MM.1S (cell line): ENCODE results near the gene LMAN2L.

Source experiments
- DNase-seq: peaks from one replicate; pipeline ENCODE4 v3.0.0-alpha.2; 2015
- H2AFZ ChIP-seq: fragments of 300-600 bp; sonication (generic); 2 replicates; pipeline ENCODE4 v1.6.0; 2016; ENCODE audit warnings: antibody characterized with exemption, low read length
- H3F3A ChIP-seq: fragments of 300-600 bp; sonication (generic); 2 replicates; pipeline ENCODE4 v1.6.1; 2016; ENCODE audit warnings: mild to moderate bottlenecking, antibody characterized with exemption, low read length, moderate library complexity, mixed read lengths; ENCODE audit not compliant: insufficient read depth
- H3K27ac ChIP-seq: fragments of 300-600 bp; sonication (generic); 2 replicates; pipeline ENCODE4 v1.5.1; 2016; ENCODE audit warnings: mild to moderate bottlenecking, low read length
- H3K27me3 ChIP-seq: fragments of 300-600 bp; sonication (generic); replicated peaks from 2 replicates; pipeline ENCODE4 v1.6.0; 2016; ENCODE audit warnings: low read length; ENCODE audit not compliant: insufficient read depth
- H3K36me3 ChIP-seq: fragments of 300-600 bp; sonication (generic); replicated peaks from 2 replicates; pipeline ENCODE4 v1.6.1; 2016; ENCODE audit warnings: mild to moderate bottlenecking, low read length, mixed read lengths; ENCODE audit not compliant: insufficient read depth
- H3K4me1 ChIP-seq: fragments of 300-600 bp; sonication (generic); 2 replicates; pipeline ENCODE4 v1.6.1; 2016; ENCODE audit warnings: low read length, mixed read lengths
- H3K4me2 ChIP-seq: fragments of 300-600 bp; sonication (generic); 2 replicates; pipeline ENCODE4 v1.6.0; 2016; ENCODE audit warnings: low read depth, low read length
- H3K4me3 ChIP-seq: fragments of 300-600 bp; sonication (generic); 2 replicates; pipeline ENCODE4 v1.5.1; 2016; ENCODE audit warnings: low read length, mixed read lengths
- H3K79me2 ChIP-seq: fragments of 300-600 bp; sonication (generic); 2 replicates; pipeline ENCODE4 v1.6.1; 2016; ENCODE audit warnings: mixed run types, low read length, mixed read lengths
- H3K9ac ChIP-seq: fragments of 300-600 bp; sonication (generic); 2 replicates; pipeline ENCODE4 v1.6.1; 2016; ENCODE audit warnings: low read length, mixed read lengths
- H3K9me2 ChIP-seq: fragments of 300-600 bp; sonication (generic); replicated peaks from 2 replicates; pipeline ENCODE4 v1.6.1; 2016; ENCODE audit warnings: mild to moderate bottlenecking, low read length, mixed read lengths; ENCODE audit not compliant: insufficient read depth
- H3K9me3 ChIP-seq: fragments of 300-600 bp; sonication (generic); replicated peaks from 2 replicates; pipeline ENCODE4 v1.6.1; 2016; ENCODE audit warnings: mild to moderate bottlenecking, low read length, mixed read lengths; ENCODE audit not compliant: insufficient read depth
- H4K20me1 ChIP-seq: fragments of 300-600 bp; sonication (generic); 2 replicates; pipeline ENCODE4 v1.6.1; 2016; ENCODE audit warnings: mild to moderate bottlenecking, low read length, moderate library complexity, mixed read lengths; ENCODE audit not compliant: insufficient read depth
- EZH2 ChIP-seq: fragments of 300-600 bp; sonication (generic); optimal IDR thresholded peaks from 2 replicates; pipeline ENCODE3; 2017; ENCODE audit warnings: low read depth, mild to moderate bottlenecking, antibody characterized with exemption, low read length, mixed read lengths
- EZH2phosphoT487 ChIP-seq: fragments of 300-600 bp; sonication (generic); IDR thresholded peaks from 2 replicates; pipeline ENCODE4 v1.6.1; 2018; ENCODE audit warnings: antibody characterized with exemption, low read length
- TF ChIP-seq, protein P1 (sequence below): fragments of 300-600 bp; sonication (generic); IDR thresholded peaks from 2 replicates; pipeline ENCODE4 v1.5.1; 2016; ENCODE audit warnings: antibody characterized with exemption, low read length, mixed read lengths

Gene LMAN2L

DNA sequence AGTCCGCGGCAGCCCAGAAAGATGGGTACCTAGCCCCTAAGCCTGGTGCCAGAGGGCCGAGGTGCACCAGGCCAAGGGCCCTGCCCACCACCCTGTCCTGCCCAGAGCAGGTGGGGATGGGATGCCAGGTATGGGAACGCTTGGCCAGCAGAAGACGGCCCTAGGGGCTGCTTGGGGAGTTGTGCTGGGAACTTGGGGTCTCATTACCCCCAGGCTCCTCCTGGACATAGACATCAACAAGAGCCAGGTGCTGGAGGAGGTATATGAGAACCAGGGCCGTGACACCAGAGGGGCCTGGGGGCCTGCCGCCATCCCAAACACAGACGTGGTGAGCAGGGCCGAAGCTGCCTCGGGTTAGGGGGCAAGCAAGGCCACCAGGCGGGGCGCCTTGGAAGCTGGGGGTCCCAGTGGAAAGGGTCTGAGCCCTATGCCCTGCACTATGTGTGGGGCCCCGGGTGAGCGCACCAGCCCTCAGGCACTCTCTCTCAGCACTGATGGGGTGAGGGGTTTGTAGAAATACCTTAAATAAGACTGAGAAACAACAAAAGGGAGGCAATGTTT is 50.4 kb downstream of the LMAN2L start:
- Histone ChIP-seq H3K36me3 (no peaks in the 10 kb centered on the region), H3K4me2 (no peak overlapping the region), H3K4me1 (no peaks in the 10 kb centered on the region), H3K9me3 (no peaks in the 10 kb centered on the region), H3K27ac (no peak overlapping the region), H3K4me3 (no peak overlapping the region), H3K9me2 (no peaks in the 10 kb centered on the region), H4K20me1 (no peaks in the 10 kb centered on the region), H3F3A (no peaks in the 10 kb centered on the region), H3K9ac (no peak overlapping the region), H3K79me2 (no peaks in the 10 kb centered on the region), H3K27me3 (no peaks in the 10 kb centered on the region), H2AFZ (no peak overlapping the region)
- DNase-seq = no peak
- no peak for TF ChIP-seq EZH2
- no peak for TF ChIP-seq EZH2phosphoT487
- TF ChIP-seq, protein P1, sequence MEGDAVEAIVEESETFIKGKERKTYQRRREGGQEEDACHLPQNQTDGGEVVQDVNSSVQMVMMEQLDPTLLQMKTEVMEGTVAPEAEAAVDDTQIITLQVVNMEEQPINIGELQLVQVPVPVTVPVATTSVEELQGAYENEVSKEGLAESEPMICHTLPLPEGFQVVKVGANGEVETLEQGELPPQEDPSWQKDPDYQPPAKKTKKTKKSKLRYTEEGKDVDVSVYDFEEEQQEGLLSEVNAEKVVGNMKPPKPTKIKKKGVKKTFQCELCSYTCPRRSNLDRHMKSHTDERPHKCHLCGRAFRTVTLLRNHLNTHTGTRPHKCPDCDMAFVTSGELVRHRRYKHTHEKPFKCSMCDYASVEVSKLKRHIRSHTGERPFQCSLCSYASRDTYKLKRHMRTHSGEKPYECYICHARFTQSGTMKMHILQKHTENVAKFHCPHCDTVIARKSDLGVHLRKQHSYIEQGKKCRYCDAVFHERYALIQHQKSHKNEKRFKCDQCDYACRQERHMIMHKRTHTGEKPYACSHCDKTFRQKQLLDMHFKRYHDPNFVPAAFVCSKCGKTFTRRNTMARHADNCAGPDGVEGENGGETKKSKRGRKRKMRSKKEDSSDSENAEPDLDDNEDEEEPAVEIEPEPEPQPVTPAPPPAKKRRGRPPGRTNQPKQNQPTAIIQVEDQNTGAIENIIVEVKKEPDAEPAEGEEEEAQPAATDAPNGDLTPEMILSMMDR = no peak

DNA sequence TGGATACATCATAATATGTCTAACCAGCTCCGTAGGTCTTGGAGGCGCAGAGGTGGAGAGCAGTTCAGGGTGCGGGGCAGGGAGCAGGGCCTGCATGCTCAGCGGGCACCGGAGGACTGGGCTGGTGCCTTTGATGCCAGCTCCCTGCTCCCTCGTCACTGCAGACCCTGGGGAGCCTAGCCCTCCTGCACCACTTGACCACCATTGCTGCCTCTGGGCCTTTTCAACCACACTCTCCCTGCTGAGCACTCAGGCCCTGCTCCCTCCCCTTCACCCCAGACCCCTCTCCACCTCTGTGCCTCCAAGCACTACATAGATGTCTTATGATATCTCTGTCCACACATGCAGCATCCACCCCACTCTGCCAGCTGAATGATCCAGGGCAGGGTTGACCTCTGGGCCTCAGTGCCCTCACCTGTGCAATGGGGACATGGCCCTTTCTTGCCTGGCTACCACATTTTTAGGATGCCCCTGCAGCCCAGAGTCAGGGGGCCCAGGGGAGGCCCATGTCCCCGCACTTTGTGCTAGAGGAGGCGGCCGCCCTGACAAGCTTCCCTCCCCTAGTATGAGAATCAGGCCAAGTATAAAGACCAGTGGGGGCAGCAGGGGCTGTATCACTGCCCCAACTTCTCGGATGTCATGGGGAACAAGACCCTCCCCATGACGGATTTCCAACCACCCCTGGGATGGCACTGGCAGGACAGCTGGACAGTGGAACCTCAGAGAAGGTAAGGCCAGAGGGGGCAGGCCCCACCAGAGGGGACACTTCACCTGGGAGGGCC is 51.0 kb downstream of the LMAN2L start:
- Histone ChIP-seq H4K20me1 (no peaks in the 10 kb centered on the region), H3K36me3 (no peaks in the 10 kb centered on the region), H3K4me2 (no peak overlapping the region), H3K79me2 (no peaks in the 10 kb centered on the region), H3K9me3 (no peaks in the 10 kb centered on the region), H2AFZ (no peak overlapping the region), H3K4me1 (no peaks in the 10 kb centered on the region), H3K27ac (no peak overlapping the region), H3K9ac (no peak overlapping the region), H3F3A (no peaks in the 10 kb centered on the region), H3K9me2 (no peaks in the 10 kb centered on the region), H3K27me3 (no peaks in the 10 kb centered on the region), H3K4me3 (no peak overlapping the region)
- DNase-seq = no peak
- TF ChIP-seq EZH2 (no peak), EZH2phosphoT487 (no peak)
- TF ChIP-seq, protein P1 = no peak

DNA sequence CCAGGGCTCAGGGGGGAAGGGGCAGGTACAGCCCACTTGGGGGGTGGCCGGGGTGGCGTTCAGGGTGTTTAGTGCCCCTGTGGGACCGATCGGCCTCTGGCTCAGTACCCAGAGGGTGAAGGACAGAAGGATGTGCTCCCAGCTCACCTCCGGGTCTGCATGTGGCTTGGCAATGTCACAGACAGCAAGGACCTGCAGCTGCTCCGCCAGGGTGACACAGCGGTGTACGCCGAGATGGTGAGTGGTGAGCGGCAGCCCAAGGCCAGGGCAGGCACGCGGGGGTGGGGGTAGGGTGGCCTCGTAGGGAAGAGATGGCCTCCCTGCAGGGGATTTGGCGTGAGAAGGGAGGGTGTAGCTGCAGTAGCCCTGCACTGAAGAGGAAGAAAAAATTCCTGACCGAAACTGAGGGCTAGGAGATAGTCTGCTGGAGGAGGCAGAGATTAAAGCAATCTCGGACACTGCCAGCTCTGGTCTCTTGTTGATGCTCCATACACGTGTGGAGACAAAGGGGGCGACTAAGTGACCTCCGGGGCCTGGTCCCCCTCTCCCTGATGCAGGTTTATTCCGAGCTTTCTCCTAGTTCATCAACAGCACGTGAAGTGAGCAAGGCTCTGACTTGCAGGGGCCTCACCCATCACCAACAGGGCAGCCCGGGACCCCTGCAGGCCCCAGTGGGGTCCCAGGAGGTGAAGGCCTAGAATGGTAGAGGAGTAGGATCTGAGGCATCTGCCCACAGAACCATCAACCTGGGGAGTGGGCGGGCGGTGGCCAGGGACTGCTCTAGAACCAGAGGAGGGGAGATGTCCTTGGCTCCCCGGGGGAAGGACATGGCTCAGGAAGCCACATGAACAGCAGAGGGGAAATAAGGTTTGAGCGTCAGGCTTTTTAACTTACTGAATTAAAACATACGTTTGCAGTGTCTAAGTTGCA is 51.9 kb downstream of the LMAN2L start:
- Histone ChIP-seq H4K20me1 (no peaks in the 10 kb centered on the region), H3K4me3 (no peak overlapping the region), H3K27ac (no peak overlapping the region), H3K9me3 (no peaks in the 10 kb centered on the region), H3K79me2 (no peaks in the 10 kb centered on the region), H3K9me2 (no peaks in the 10 kb centered on the region), H3K27me3 (no peaks in the 10 kb centered on the region), H3K9ac (no peak overlapping the region), H3F3A (no peaks in the 10 kb centered on the region), H3K4me1 (no peaks in the 10 kb centered on the region), H2AFZ (no peak overlapping the region), H3K36me3 (no peaks in the 10 kb centered on the region), H3K4me2 (no peak overlapping the region)
- no peak for TF ChIP-seq EZH2
- no peak for TF ChIP-seq EZH2phosphoT487
- TF ChIP-seq, protein P1 = no peak
- no peak for DNase-seq
